Activated T-cell treated with anti-CD3 and anti-CD28 coated beads for 24 hours (primary cell): Measurements from ENCODE around the gene CNFN.
"Not testable (repeated sequence)": the region's sequence is repeated elsewhere in the genome, so short reads cannot be mapped to it uniquely, and the experiment has no call there.

Experiments used
- DNase-seq: peaks from one replicate; pipeline ENCODE4 v3.0.0-alpha.2; 2020; ENCODE audit warnings: low read depth

The CNFN gene

GRCh38 chr19:42349378-42350107, 40.6 kb downstream of the CNFN start:
- no peak for DNase-seq

GRCh38 chr19:42348211-42348610, 41.9 kb downstream of the CNFN start:
- no peak for DNase-seq

- DNase-seq = no peak
Measured at GRCh38 chr19:42345191-42345812, 44.8 kb downstream of the CNFN start.

GRCh38 chr19:42344336-42344893, 45.7 kb downstream of the CNFN start:
- DNase-seq = no peak

GRCh38 chr19:42343344-42344110, 46.6 kb downstream of the CNFN start:
- no peak for DNase-seq

GRCh38 chr19:42339922-42340321, 50.2 kb downstream of the CNFN start:
- not testable (repeated sequence) for DNase-seq

- not testable (repeated sequence) for DNase-seq
Measured at GRCh38 chr19:42339126-42339860, 50.8 kb downstream of the CNFN start.
